ENCODE results near the gene TACC2. TPM values are rescaled to one million over a fixed set of nuclear protein-coding genes. Genes with fewer than 3 reads are reported as not detected.

The TACC2 gene
- total and polyA plus RNA-seq, 9 of the 15 experiments (the other 6 are each of a cell fraction or from before 2014, with no cell fraction given): under 0.01 to 0.35 (median 0.03) TPM; not detected in 6

DNA sequence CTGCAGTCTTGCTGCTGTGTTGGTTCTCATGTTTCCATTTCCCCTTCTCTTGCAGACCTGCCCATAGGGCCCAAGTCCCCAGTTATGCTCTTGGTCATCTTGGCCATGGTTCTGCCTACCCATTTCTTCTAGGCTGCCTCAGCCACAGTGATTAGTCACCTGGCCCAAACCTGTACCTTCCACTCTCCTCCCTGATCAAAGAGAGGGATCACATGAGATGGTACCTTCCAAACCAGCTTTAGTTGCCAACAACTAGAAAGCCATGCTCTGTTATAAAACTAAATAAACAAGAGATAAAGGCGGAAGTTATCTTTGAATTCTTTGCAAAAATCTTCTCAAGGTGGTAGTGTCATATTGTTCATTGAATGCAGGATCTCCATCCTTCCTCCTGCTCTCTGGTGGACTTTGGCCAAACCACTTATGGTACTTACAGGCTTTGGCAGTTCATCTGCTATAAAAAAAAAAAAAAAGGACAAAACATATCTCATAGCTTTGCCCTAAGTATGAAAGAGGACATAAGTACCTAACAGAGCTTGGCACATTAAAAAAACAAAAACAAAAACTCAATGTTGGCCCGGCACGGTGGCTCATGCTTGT is 25.8 kb downstream of the TACC2 start:
- no peak overlapping the region for H3K4me2 ChIP-seq (ENCODE audit: insufficient read depth, low read length)
- H3K4me1 ChIP-seq (replicated peaks in 1 of 2; ENCODE audit: control insufficient read depth in 2 of 2, insufficient read depth in 2 of 2, low read length in 2 of 2): no peaks in the 10 kb centered on the region
- intact Hi-C loops (cut with micrococcal nuclease) (no loop called here), in situ Hi-C loops (cut with MboI) (no loop called here)
- no peak overlapping the region for H3K27ac ChIP-seq (ENCODE audit: extremely low read depth, low read depth, low read length)
- POLR2A ChIA-PET: no interaction called here
- H3K4me3 ChIP-seq: no peak overlapping the region
- CTCF ChIA-PET (ENCODE audit: low intra/inter-chr PET ratio): interaction anchor here (0.7 kb wide), 1 partner anchor 789 kb away, joined by 3 read pairs; no protein-coding TSS in a partner anchor
- no peaks in the 10 kb centered on the region for H3K79me2 ChIP-seq (ENCODE audit: control insufficient read depth, insufficient read depth, low read length)
- H2AFZ ChIP-seq (ENCODE audit: low read depth, low read length): no peak overlapping the region
- no TSS peak for BruUV-seq (replicated peaks)
- no peaks in the 10 kb centered on the region for H4K20me1 ChIP-seq (replicated peaks; ENCODE audit: control insufficient read depth, insufficient read depth, low read length)
- FAIRE-seq (no peak), ATAC-seq (no peak), DNase-seq (ENCODE audit: extremely low read depth in 1 of 4, low spot score in 3 of 4) (no peak)
- peaks cover 16 to 50% of the 10 kb centered on the region in 2 experiments for H3K27me3 ChIP-seq (ENCODE audit: control insufficient read depth in 2 of 2, insufficient read depth in 2 of 2, low read length in 2 of 2)
- WGBS (ENCODE audit: insufficient coverage, low coverage, missing lambda C conversion rate): 0% methylated on average over 3 of the region's 3 CpGs
- TF ChIP-seq RBM14 (IDR thresholded peaks at IDR 0.05; ENCODE audit: borderline replicate concordance, insufficient read depth, low read depth, low read length) (no peak), TEAD1 (CRISPR knock-in tag; IDR thresholded peaks at IDR 0.05) (no peak), MCM5 (IDR thresholded peaks at IDR 0.05; ENCODE audit: low read depth) (no peak), IFI16 (CRISPR knock-in tag; IDR thresholded peaks at IDR 0.05) (no peak), BCL6 (CRISPR knock-in tag; IDR thresholded peaks at IDR 0.05) (no peak), ZNF146 (CRISPR knock-in tag; IDR thresholded peaks at IDR 0.05; ENCODE audit: unreplicated experiment) (no peak), RB1 (IDR thresholded peaks at IDR 0.05; ENCODE audit: low read depth) (no peak), NR3C1 (CRISPR knock-in tag; IDR thresholded peaks at IDR 0.05) (no peak), ZNF282 (CRISPR knock-in tag; IDR thresholded peaks at IDR 0.05) (no peak), SLC30A9 (CRISPR knock-in tag; IDR thresholded peaks at IDR 0.05) (no peak)
- TF ChIP-seq, protein P1, sequence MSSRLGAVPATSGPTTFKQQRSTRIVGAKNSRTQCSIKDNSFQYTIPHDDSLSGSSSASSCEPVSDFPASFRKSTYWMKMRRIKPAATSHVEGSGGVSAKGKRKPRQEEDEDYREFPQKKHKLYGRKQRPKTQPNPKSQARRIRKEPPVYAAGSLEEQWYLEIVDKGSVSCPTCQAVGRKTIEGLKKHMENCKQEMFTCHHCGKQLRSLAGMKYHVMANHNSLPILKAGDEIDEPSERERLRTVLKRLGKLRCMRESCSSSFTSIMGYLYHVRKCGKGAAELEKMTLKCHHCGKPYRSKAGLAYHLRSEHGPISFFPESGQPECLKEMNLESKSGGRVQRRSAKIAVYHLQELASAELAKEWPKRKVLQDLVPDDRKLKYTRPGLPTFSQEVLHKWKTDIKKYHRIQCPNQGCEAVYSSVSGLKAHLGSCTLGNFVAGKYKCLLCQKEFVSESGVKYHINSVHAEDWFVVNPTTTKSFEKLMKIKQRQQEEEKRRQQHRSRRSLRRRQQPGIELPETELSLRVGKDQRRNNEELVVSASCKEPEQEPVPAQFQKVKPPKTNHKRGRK (tag; IDR thresholded peaks at IDR 0.05): no peak
- TF ChIP-seq, protein P2, sequence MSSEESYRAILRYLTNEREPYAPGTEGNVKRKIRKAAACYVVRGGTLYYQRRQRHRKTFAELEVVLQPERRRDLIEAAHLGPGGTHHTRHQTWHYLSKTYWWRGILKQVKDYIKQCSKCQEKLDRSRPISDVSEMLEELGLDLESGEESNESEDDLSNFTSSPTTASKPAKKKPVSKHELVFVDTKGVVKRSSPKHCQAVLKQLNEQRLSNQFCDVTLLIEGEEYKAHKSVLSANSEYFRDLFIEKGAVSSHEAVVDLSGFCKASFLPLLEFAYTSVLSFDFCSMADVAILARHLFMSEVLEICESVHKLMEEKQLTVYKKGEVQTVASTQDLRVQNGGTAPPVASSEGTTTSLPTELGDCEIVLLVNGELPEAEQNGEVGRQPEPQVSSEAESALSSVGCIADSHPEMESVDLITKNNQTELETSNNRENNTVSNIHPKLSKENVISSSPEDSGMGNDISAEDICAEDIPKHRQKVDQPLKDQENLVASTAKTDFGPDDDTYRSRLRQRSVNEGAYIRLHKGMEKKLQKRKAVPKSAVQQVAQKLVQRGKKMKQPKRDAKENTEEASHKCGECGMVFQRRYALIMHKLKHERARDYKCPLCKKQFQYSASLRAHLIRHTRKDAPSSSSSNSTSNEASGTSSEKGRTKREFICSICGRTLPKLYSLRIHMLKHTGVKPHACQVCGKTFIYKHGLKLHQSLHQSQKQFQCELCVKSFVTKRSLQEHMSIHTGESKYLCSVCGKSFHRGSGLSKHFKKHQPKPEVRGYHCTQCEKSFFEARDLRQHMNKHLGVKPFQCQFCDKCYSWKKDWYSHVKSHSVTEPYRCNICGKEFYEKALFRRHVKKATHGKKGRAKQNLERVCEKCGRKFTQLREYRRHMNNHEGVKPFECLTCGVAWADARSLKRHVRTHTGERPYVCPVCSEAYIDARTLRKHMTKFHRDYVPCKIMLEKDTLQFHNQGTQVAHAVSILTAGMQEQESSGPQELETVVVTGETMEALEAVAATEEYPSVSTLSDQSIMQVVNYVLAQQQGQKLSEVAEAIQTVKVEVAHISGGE (CRISPR knock-in tag; IDR thresholded peaks at IDR 0.05): no peak
- TF ChIP-seq, protein P3, sequence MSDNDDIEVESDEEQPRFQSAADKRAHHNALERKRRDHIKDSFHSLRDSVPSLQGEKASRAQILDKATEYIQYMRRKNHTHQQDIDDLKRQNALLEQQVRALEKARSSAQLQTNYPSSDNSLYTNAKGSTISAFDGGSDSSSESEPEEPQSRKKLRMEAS (CRISPR knock-in tag; IDR thresholded peaks at IDR 0.05): no peak
- no peaks in the 10 kb centered on the region for H3K9me3 ChIP-seq (replicated peaks; ENCODE audit: control insufficient read depth, insufficient read depth, low read depth, low read length)
- no peaks in the 10 kb centered on the region for H3K36me3 ChIP-seq (ENCODE audit: control insufficient read depth, insufficient read depth, low read length)
- H3K9ac ChIP-seq (ENCODE audit: insufficient read depth in 1 of 2, low read depth in 2 of 2, low read length in 2 of 2): no peak overlapping the region
- no peaks in the 10 kb centered on the region for H3K9me1 ChIP-seq (ENCODE audit: control insufficient read depth, insufficient read depth, low read length)
